IMR-90 (cell line): ENCODE measurements around the gene OBP2B. TPM values are rescaled to one million over a fixed set of nuclear protein-coding genes. Genes with fewer than 3 reads are reported as not detected.
"Not testable (repeated sequence)": the region's sequence is repeated elsewhere in the genome, so short reads cannot be mapped to it uniquely, and the experiment has no call there.

Experiments
- ATAC-seq: fragments of 200-7000 bp; cut with Tn5 transposase; 2 replicates; pipeline ENCODE4 v1.9.1; 2020; ENCODE audit warnings: low read depth, mild to moderate bottlenecking, moderate library complexity
- BruUV-seq: library from RNA; stranded (reverse); fragments of 400-500 nt; replicated peaks from 2 replicates; lab custom pipeline; 2021; lab: Mats Ljungman, UMichigan
- CTCF ChIA-PET: fragments of 300-600 bp; formaldehyde crosslinking; extraction: SDS; loops from one replicate; lab custom pipeline; 2021; ENCODE audit warnings: antibody characterized with exemption; lab: Yijun Ruan, JAX
- POLR2A ChIA-PET: fragments of 300-600 bp; sonication (Branson Sonifier 250); formaldehyde crosslinking; loops from one replicate; lab custom pipeline; 2022; ENCODE audit warnings: antibody characterized with exemption; ENCODE audit not compliant: unreplicated experiment; lab: Charles Lee
- DNase-seq: peaks from one replicate; pipeline ENCODE4 v3.0.0; 2013
- H2AFZ ChIP-seq: replicated peaks from 2 replicates; pipeline ENCODE3; 2013; ENCODE audit warnings: low read length, mild to moderate bottlenecking; ENCODE audit not compliant: poor library complexity
- H2AK5ac ChIP-seq: 2 replicates; pipeline ENCODE4 v1.6.1; 2013; ENCODE audit warnings: low read depth, low read length, inconsistent platforms
- H2AK9ac ChIP-seq: replicated peaks from 2 replicates; pipeline ENCODE3; 2013; ENCODE audit warnings: mild to moderate bottlenecking, low read depth, low read length, moderate library complexity; ENCODE audit not compliant: poor library complexity
- H2BK120ac ChIP-seq: 2 replicates; pipeline ENCODE4 v1.6.1; 2013; ENCODE audit warnings: low read depth, low read length, inconsistent platforms
- H2BK15ac ChIP-seq: 3 replicates; pipeline ENCODE4 v1.6.1; 2013; ENCODE audit warnings: low read depth, low read length, inconsistent platforms
- H2BK20ac ChIP-seq: 2 replicates; pipeline ENCODE4 v1.6.1; 2013; ENCODE audit warnings: low read depth, mild to moderate bottlenecking, inconsistent platforms, low read length, moderate library complexity
- H2BK5ac ChIP-seq: 2 replicates; pipeline ENCODE4 v1.6.1; 2013; ENCODE audit warnings: mild to moderate bottlenecking, low read depth, low read length, inconsistent platforms; ENCODE audit not compliant: poor library complexity, severe bottlenecking
- H3K14ac ChIP-seq: replicated peaks from 2 replicates; pipeline ENCODE4 v1.6.1; 2013; ENCODE audit warnings: low read depth, low read length, inconsistent platforms
- H3K18ac ChIP-seq: 2 replicates; pipeline ENCODE4 v1.6.1; 2013; ENCODE audit warnings: low read depth, low read length, control low read depth
- H3K23ac ChIP-seq: 2 replicates; pipeline ENCODE4 v1.6.1; 2013; ENCODE audit warnings: low read depth, low read length, inconsistent platforms
- H3K27ac ChIP-seq: 2 replicates; pipeline ENCODE4 v1.5.1; 2013; ENCODE audit warnings: mild to moderate bottlenecking, control low read depth, low read length; ENCODE audit not compliant: insufficient read depth
- H3K27me3 ChIP-seq: 2 replicates; pipeline ENCODE4 v1.6.1; 2013; ENCODE audit warnings: low read length; ENCODE audit not compliant: control insufficient read depth, insufficient read depth
- H3K36me3 ChIP-seq: 2 replicates; pipeline ENCODE4 v1.6.1; 2013; ENCODE audit warnings: low read length, mixed read lengths; ENCODE audit not compliant: control insufficient read depth, insufficient read depth
- H3K4ac ChIP-seq: 2 replicates; pipeline ENCODE4 v1.6.1; 2013; ENCODE audit warnings: low read depth, low read length, inconsistent platforms
- H3K4me1 ChIP-seq: 2 replicates; pipeline ENCODE4 v1.6.1; 2013; ENCODE audit warnings: low read length, mixed read lengths; ENCODE audit not compliant: control insufficient read depth, insufficient read depth
- H3K4me2 ChIP-seq: 2 replicates; pipeline ENCODE4 v1.6.1; 2013; ENCODE audit warnings: low read depth, mild to moderate bottlenecking, control low read depth, low read length, moderate library complexity
- H3K4me3 ChIP-seq: 2 replicates; pipeline ENCODE4 v1.5.1; 2013; ENCODE audit warnings: low read depth, mild to moderate bottlenecking, control low read depth, low read length, moderate library complexity; ENCODE audit not compliant: insufficient read depth
- H3K56ac ChIP-seq: 2 replicates; pipeline ENCODE4 v1.6.1; 2013; ENCODE audit warnings: low read length, inconsistent platforms; ENCODE audit not compliant: insufficient read depth; ENCODE audit errors: extremely low read depth
- H3K79me1 ChIP-seq, 2 experiments: 2 replicates each; pipeline ENCODE4 v1.6.1; 2013; ENCODE audit warnings: low read length in 2 of 2, inconsistent platforms in 1 of 2, low read depth in 1 of 2
- H3K9ac ChIP-seq: 2 replicates; pipeline ENCODE4 v1.6.1; 2013; ENCODE audit warnings: low read depth, low read length, control low read depth
- H3K9me1 ChIP-seq: 2 replicates; pipeline ENCODE4 v1.6.1; 2013; ENCODE audit warnings: low read length, inconsistent platforms; ENCODE audit not compliant: insufficient read depth
- H3K9me3 ChIP-seq: 2 replicates; pipeline ENCODE4 v1.6.1; 2013; ENCODE audit warnings: low read length; ENCODE audit not compliant: control insufficient read depth, insufficient read depth
- H4K20me1 ChIP-seq: 2 replicates; pipeline ENCODE4 v1.6.1; 2013; ENCODE audit warnings: low read length, inconsistent platforms; ENCODE audit not compliant: insufficient read depth
- H4K5ac ChIP-seq: 2 replicates; pipeline ENCODE4 v1.6.1; 2013; ENCODE audit warnings: mild to moderate bottlenecking, low read depth, low read length, control low read depth
- H4K8ac ChIP-seq, 2 experiments: 2 replicates each; pipeline ENCODE4 v1.6.1; 2013; ENCODE audit warnings: low read depth in 2 of 2, low read length in 2 of 2, control low read depth in 1 of 2, inconsistent platforms in 1 of 2
- H4K91ac ChIP-seq: 2 replicates; pipeline ENCODE4 v1.6.1; 2013; ENCODE audit warnings: low read depth, low read length, inconsistent platforms; ENCODE audit not compliant: insufficient read depth
- WGBS, 2 experiments: methylation state at CpG; one replicate each; pipeline versions ENCODE4 v1.1.5 to v1.1.7; 2013; ENCODE audit warnings: missing lambda C conversion rate in 2 of 2; ENCODE audit not compliant: insufficient read length in 1 of 2; ENCODE audit errors: extremely low coverage in 2 of 2; 5-methylcytosine and 5-hydroxymethylcytosine counted together
- dilution Hi-C: fragments of 300-500 bp; cut with HindIII; formaldehyde crosslinking; loops from one replicate; pipeline ENCODE4 v1.14.3; 2018; ENCODE audit warnings: low sequenced_read_pairs; ENCODE audit not compliant: unreplicated experiment
- in situ Hi-C: fragments of 300-500 bp; cut with MboI; formaldehyde crosslinking; loops from 3 replicates; pipeline ENCODE4 v1.14.3; 2019; ENCODE audit warnings: low sequenced_read_pairs, inconsistent platforms, mixed read lengths
- intact Hi-C: fragments of 100-400 bp; cut with micrococcal nuclease; formaldehyde crosslinking; loops from 2 replicates; pipeline ENCODE4 v1.10.0; 2022
- polyA plus RNA-seq, 3 experiments: library from polyadenylated mRNA; depleted of rRNA; stranded (reverse); fragments of >200 nt; gene quantifications; 2 replicates each; pipeline ENCODE4 v1.2.3, GENCODE V29; 2012; ENCODE audit warnings: low replicate concordance in 1 of 3
- total RNA-seq: library from RNA; depleted of rRNA; stranded (reverse); fragments of >200 nt; gene quantifications from 2 replicates; pipeline ENCODE4 v1.2.3, GENCODE V29; 2012

The OBP2B gene
- total and polyA plus RNA-seq, 2 of the 4 experiments (the other 2 are of a cell fraction): not detected

GRCh38 chr9:133221994-133222393, 12.9 kb upstream of the OBP2B start:
- H3K79me1 ChIP-seq: not testable (repeated sequence)

More at GRCh38 chr9:133221994-133222393, 12.9 kb upstream of the OBP2B start:
- dilution Hi-C loops, H2BK20ac ChIP-seq, H4K91ac ChIP-seq, H3K14ac ChIP-seq, H3K36me3 ChIP-seq, POLR2A ChIA-PET, H3K9me3 ChIP-seq, H3K9me1 ChIP-seq, intact Hi-C loops, H4K5ac ChIP-seq, H2BK15ac ChIP-seq, BruUV-seq, H3K4ac ChIP-seq, H2AFZ ChIP-seq, H2BK5ac ChIP-seq, H2AK9ac ChIP-seq, H3K4me2 ChIP-seq, H2AK5ac ChIP-seq, DNase-seq, H3K23ac ChIP-seq, H2BK120ac ChIP-seq, in situ Hi-C loops, H3K18ac ChIP-seq, H4K8ac ChIP-seq, CTCF ChIA-PET, H3K56ac ChIP-seq, H3K4me3 ChIP-seq, H3K27ac ChIP-seq, H3K9ac ChIP-seq, ATAC-seq, H4K20me1 ChIP-seq, H3K4me1 ChIP-seq: not testable (repeated sequence)
- H3K27me3 ChIP-seq: peaks cover 13% of the 10 kb centered on the region; the same call in 1 of the 2 replicates
- no CpG with 5 or more reads among the region's 12 CpGs for WGBS, 2 experiments
